ENCODE data around the gene SNX5. TPM values are rescaled to one million over a fixed set of nuclear protein-coding genes. Genes with fewer than 3 reads are reported as not detected.

The SNX5 gene
- total and polyA plus RNA-seq, 7 donors: 59.8 to 113 (median 81.3) TPM

DNA sequence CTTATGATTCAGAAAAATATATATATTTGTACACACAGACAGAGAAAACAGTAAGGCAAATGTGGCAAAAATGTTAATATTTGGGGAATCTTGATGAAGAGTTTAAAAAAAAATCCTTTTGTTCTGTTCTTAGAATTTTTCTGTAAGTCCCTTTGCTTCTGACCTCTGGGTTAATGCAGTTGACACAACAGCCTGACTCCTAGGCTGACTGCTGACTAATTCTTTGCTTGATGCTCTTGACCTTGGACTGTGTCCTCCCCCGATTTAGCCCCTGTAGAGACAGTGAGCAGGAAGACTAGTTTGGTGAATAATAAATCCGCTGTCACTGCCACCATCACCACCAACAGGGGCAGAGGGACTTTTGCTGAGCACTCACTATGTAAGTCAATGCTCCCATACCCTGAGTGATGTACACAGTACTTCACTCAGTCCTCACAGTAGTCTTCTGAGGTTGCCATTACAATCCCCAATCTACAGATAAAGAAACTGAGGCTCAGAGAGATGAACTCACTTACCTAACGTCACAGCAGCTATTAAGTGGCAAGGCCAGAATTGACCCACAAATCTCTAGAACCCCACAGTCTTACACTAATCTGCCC is 71.7 kb downstream of the SNX5 start:
- DNase-seq: no peak
- TF ChIP-seq, protein P1, sequence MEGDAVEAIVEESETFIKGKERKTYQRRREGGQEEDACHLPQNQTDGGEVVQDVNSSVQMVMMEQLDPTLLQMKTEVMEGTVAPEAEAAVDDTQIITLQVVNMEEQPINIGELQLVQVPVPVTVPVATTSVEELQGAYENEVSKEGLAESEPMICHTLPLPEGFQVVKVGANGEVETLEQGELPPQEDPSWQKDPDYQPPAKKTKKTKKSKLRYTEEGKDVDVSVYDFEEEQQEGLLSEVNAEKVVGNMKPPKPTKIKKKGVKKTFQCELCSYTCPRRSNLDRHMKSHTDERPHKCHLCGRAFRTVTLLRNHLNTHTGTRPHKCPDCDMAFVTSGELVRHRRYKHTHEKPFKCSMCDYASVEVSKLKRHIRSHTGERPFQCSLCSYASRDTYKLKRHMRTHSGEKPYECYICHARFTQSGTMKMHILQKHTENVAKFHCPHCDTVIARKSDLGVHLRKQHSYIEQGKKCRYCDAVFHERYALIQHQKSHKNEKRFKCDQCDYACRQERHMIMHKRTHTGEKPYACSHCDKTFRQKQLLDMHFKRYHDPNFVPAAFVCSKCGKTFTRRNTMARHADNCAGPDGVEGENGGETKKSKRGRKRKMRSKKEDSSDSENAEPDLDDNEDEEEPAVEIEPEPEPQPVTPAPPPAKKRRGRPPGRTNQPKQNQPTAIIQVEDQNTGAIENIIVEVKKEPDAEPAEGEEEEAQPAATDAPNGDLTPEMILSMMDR (IDR thresholded peaks at IDR 0.05): no peak
- Histone ChIP-seq H3K4me1 (peaks cover 10% of the 10 kb centered on the region), H3K9me3 (no peaks in the 10 kb centered on the region), H3K4me3 (no peak overlapping the region), H3K27me3 (ENCODE audit: insufficient read depth in 3 of 3, low read length in 2 of 3) (no peaks in the 10 kb centered on the region), H3K27ac (peak overlapping the region; percentile 75), H3K36me3 (ENCODE audit: insufficient read depth in 1 of 2, low read depth in 1 of 2) (no peaks in the 10 kb centered on the region)
- intact Hi-C loops (cut with DNase I): loop anchor here (5.0 kb wide), 3 partner anchors 40 to 215 kb away; partner anchors contain the start of gene RRBP1 (in 1 of the 2)
- peak in 1 of 4 donors; percentile 14 for ATAC-seq
- WGBS, 3 donors: 69 to 72% (median 70%) methylated on average over 3 of the region's 3 CpGs

DNA sequence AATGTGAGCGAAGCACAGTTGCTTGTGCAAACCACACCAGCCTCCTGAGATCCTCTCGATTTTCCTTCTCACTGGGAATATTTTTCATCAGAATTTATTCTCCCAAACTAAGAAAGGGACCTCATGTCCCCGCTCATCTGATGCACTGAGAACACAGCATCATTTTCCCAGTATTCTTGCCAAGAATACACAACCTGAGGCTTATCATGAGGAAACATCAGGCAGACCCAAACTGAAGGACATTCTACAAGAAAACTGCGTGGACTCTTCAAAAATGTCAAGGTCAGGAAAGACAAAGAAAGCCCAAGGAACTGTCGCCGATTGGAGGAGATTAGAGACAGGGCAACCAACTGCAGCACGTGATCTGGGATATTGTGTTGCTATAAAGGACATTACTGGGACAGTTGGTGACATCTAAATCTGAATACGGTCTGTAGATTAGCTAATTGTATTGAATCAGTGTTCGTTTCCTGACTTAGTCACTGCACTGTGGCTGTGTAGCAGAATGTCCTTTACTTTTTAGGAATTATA is 72.3 kb downstream of the SNX5 start:
- no peaks in the 10 kb centered on the region for H3K27me3 ChIP-seq (ENCODE audit: insufficient read depth in 3 of 3, low read length in 2 of 3)
- H3K4me3 ChIP-seq: peak overlapping the region; percentile 46
- ATAC-seq (peak; percentile 24 to 68 (median 60)), DNase-seq (no peak)
- peaks cover 10% of the 10 kb centered on the region for H3K4me1 ChIP-seq
- 9 to 20% (median 9%) methylated on average over 9 of the region's 9 CpGs for WGBS, 3 donors
- TF ChIP-seq, protein P1 (IDR thresholded peaks at IDR 0.05): no peak
- no peaks in the 10 kb centered on the region for H3K9me3 ChIP-seq
- H3K36me3 ChIP-seq (ENCODE audit: insufficient read depth in 1 of 2, low read depth in 1 of 2): no peaks in the 10 kb centered on the region
- intact Hi-C loops (cut with DNase I): loop anchor here (5.0 kb wide), 3 partner anchors 41 to 214 kb away; partner anchors contain the start of gene RRBP1 (in 1 of the 2)
- peak overlapping the region; percentile 75 for H3K27ac ChIP-seq

- DNase-seq (peak; percentile 70 to 74), ATAC-seq (peak; percentile 39 to 59 (median 54))
- 9 to 27% (median 12%) methylated on average over 17 of the region's 17 CpGs for WGBS, 3 donors
- intact Hi-C loops (cut with DNase I): loop anchor here (5.0 kb wide), 3 partner anchors 42 to 213 kb away; partner anchors contain the start of gene RRBP1 (in 1 of the 2)
- H3K27me3 ChIP-seq (ENCODE audit: insufficient read depth in 3 of 3, low read length in 2 of 3): no peaks in the 10 kb centered on the region
- H3K4me3 ChIP-seq: peak overlapping the region; percentile 46
- H3K9me3 ChIP-seq: no peaks in the 10 kb centered on the region
- peak overlapping the region; percentile 75 for H3K27ac ChIP-seq
- H3K36me3 ChIP-seq (ENCODE audit: insufficient read depth in 1 of 2, low read depth in 1 of 2): no peaks in the 10 kb centered on the region
- TF ChIP-seq, protein P1 (IDR thresholded peaks at IDR 0.05): no peak
- H3K4me1 ChIP-seq: peaks cover 10% of the 10 kb centered on the region
These were observed 72.9 kb downstream of the SNX5 start for GRCh38 chr20:17895641-17896171.

DNA sequence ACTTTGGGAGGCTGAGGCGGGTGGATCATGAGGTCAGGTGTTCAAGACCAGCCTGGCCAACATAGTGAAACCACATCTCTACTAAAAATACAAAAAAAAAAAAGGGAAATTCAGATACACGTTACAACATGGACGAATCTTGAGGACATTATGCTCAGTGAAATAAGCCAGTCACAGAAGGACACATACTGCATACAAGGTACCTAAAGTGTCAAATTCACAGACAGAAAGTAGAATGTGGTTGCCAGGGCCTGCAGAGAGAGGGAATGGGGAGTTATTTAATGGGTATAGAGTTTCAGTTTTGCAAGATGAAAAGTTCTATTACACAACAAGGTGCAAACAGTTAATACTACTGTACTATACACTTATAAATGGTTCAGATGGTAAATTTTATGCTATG is 75.1 kb downstream of the SNX5 start:
- Histone ChIP-seq H3K4me1 (peaks cover 10% of the 10 kb centered on the region), H3K9me3 (peaks cover 8% of the 10 kb centered on the region), H3K4me3 (no peak overlapping the region), H3K27ac (no peak overlapping the region), H3K27me3 (ENCODE audit: insufficient read depth in 3 of 3, low read length in 2 of 3) (no peaks in the 10 kb centered on the region), H3K36me3 (ENCODE audit: insufficient read depth in 1 of 2, low read depth in 1 of 2) (no peaks in the 10 kb centered on the region)
- intact Hi-C loops (cut with DNase I): no loop called here
- DNase-seq (no peak), ATAC-seq (no peak)
- TF ChIP-seq, protein P1 (IDR thresholded peaks at IDR 0.05): no peak
- 56 to 86% (median 74%) methylated on average over 3 of the region's 3 CpGs for WGBS, 3 donors

All from psoas muscle (tissue), 8 donors.